WTC11 (cell line): ENCODE measurements around the gene MACROD2. TPM values are rescaled to one million over a fixed set of nuclear protein-coding genes. Genes with fewer than 3 reads are reported as not detected.

ENCODE experiments used
- ATAC-seq: fragments of 200-7000 bp; cut with Tn5 transposase; 2 replicates; pipeline ENCODE4 v1.10.0; 2021; ENCODE audit warnings: mild to moderate bottlenecking, moderate library complexity
- CTCF ChIA-PET: fragments of 300-600 bp; sonication (Branson Sonifier 250); formaldehyde crosslinking; loops from one replicate; lab custom pipeline; 2021; ENCODE audit warnings: antibody characterized with exemption; lab: Charles Lee
- POLR2A ChIA-PET: fragments of 350-600 bp; sonication (Branson Sonifier 250); formaldehyde crosslinking; loops from one replicate; lab custom pipeline; 2021; ENCODE audit warnings: antibody characterized with exemption; lab: Charles Lee
- DNase-seq: peaks from one replicate; pipeline ENCODE4 v3.0.0; 2021; ENCODE audit warnings: low spot score
- H3K27ac Mint-ChIP-seq: 2 replicates; pipeline ENCODE4 v1.8.0; 2021; ENCODE audit warnings: mixed read lengths
- H3K27me3 Mint-ChIP-seq: 2 replicates; pipeline ENCODE4 v1.8.0; 2021; ENCODE audit warnings: low read depth, mild to moderate bottlenecking, moderate library complexity, mixed read lengths
- H3K36me3 Mint-ChIP-seq: 2 replicates; pipeline ENCODE4 v1.8.0; 2021; ENCODE audit warnings: mixed read lengths
- H3K4me1 Mint-ChIP-seq: 2 replicates; pipeline ENCODE4 v1.8.0; 2022; ENCODE audit warnings: mixed read lengths
- H3K4me3 Mint-ChIP-seq: 2 replicates; pipeline ENCODE4 v1.8.0; 2021; ENCODE audit warnings: mild to moderate bottlenecking, moderate library complexity, mixed read lengths
- H3K9me3 Mint-ChIP-seq: 2 replicates; pipeline ENCODE4 v1.8.0; 2021; ENCODE audit warnings: mixed read lengths
- CREM ChIP-seq: sonication (generic); formaldehyde crosslinking; IDR thresholded peaks from 2 replicates; pipeline ENCODE4 v1.8.1; 2022; ENCODE audit warnings: mild to moderate bottlenecking, missing genetic modification reagents, moderate library complexity
- ELF4 ChIP-seq: sonication (generic); formaldehyde crosslinking; IDR thresholded peaks from 2 replicates; pipeline ENCODE4 v1.8.1; 2022; ENCODE audit warnings: low read depth, mild to moderate bottlenecking, moderate library complexity, missing genetic modification reagents
- MXD4 ChIP-seq: fragments of 250-450 bp; sonication (Bioruptor Pico); IDR thresholded peaks from 2 replicates; pipeline ENCODE4 v1.8.0; 2021; ENCODE audit warnings: mild to moderate bottlenecking, moderate library complexity, borderline replicate concordance
- NFATC4 ChIP-seq: fragments of 250-450 bp; sonication (Bioruptor Pico); IDR thresholded peaks from 2 replicates; pipeline ENCODE4 v1.9.0; 2021; ENCODE audit warnings: mild to moderate bottlenecking
- RELA ChIP-seq: sonication (generic); formaldehyde crosslinking; IDR thresholded peaks from 2 replicates; pipeline ENCODE4 v1.8.1; 2022; ENCODE audit warnings: missing genetic modification reagents, mild to moderate bottlenecking, borderline replicate concordance
- TCF7 ChIP-seq: sonication (generic); formaldehyde crosslinking; IDR thresholded peaks from 2 replicates; pipeline ENCODE4 v1.8.0; 2022; ENCODE audit warnings: mild to moderate bottlenecking, low read depth, missing genetic modification reagents, moderate library complexity
- TEAD1 ChIP-seq: sonication (generic); formaldehyde crosslinking; IDR thresholded peaks from 2 replicates; pipeline ENCODE4 v1.8.0; 2022; ENCODE audit warnings: mild to moderate bottlenecking, missing genetic modification reagents
- ZBTB21 ChIP-seq: sonication (generic); formaldehyde crosslinking; IDR thresholded peaks from 2 replicates; pipeline ENCODE4 v1.8.1; 2023; ENCODE audit warnings: mild to moderate bottlenecking, missing genetic modification reagents, borderline replicate concordance
- ZNF423 ChIP-seq: fragments of 250-450 bp; sonication (Bioruptor Pico); IDR thresholded peaks from 2 replicates; pipeline ENCODE4 v2.1.2; 2022; ENCODE audit warnings: mild to moderate bottlenecking, moderate library complexity
- ZNF671 ChIP-seq: fragments of 250-450 bp; sonication (Bioruptor Pico); IDR thresholded peaks from 2 replicates; pipeline ENCODE4 v1.8.0; 2021; ENCODE audit warnings: mild to moderate bottlenecking
- total RNA-seq: library from RNA; stranded (reverse); gene quantifications from 3 replicates; pipeline ENCODE4 v1.2.3, GENCODE V29; 2021
- TF ChIP-seq, protein P1 (sequence below): sonication (generic); formaldehyde crosslinking; IDR thresholded peaks from 2 replicates; pipeline ENCODE4 v1.8.0; 2022; ENCODE audit warnings: mild to moderate bottlenecking, missing genetic modification reagents
- TF ChIP-seq, protein P2 (sequence below): sonication (generic); formaldehyde crosslinking; IDR thresholded peaks from 2 replicates; pipeline ENCODE4 v1.8.1; 2022; ENCODE audit warnings: mild to moderate bottlenecking, moderate library complexity, missing genetic modification reagents
- TF ChIP-seq, protein P3 (sequence below): sonication (generic); formaldehyde crosslinking; IDR thresholded peaks from 2 replicates; pipeline ENCODE4 v1.8.1; 2023; ENCODE audit warnings: mild to moderate bottlenecking, missing genetic modification reagents, moderate library complexity
- TF ChIP-seq, protein P4 (sequence below): sonication (generic); formaldehyde crosslinking; IDR thresholded peaks from 2 replicates; pipeline ENCODE4 v1.8.1; 2023; ENCODE audit warnings: mild to moderate bottlenecking, moderate library complexity, missing genetic modification reagents
- TF ChIP-seq, protein P5 (sequence below): sonication (generic); formaldehyde crosslinking; IDR thresholded peaks from 2 replicates; pipeline ENCODE4 v1.8.1; 2023; ENCODE audit warnings: mild to moderate bottlenecking, missing genetic modification reagents, moderate library complexity
- TF ChIP-seq, protein P6 (sequence below): fragments of 250-450 bp; sonication (Bioruptor Pico); conservative IDR thresholded peaks from 2 replicates; pipeline ENCODE4 v1.9.0; 2021; ENCODE audit warnings: mild to moderate bottlenecking
- TF ChIP-seq, protein P7 (sequence below): sonication (generic); formaldehyde crosslinking; IDR thresholded peaks from 2 replicates; pipeline ENCODE4 v1.8.0; 2022; ENCODE audit warnings: mild to moderate bottlenecking, missing genetic modification reagents
- TF ChIP-seq, protein P8 (sequence below): sonication (generic); formaldehyde crosslinking; IDR thresholded peaks from 2 replicates; pipeline ENCODE4 v1.8.0; 2022; ENCODE audit warnings: mild to moderate bottlenecking, missing genetic modification reagents
- TF ChIP-seq, protein P9 (sequence below): sonication (generic); formaldehyde crosslinking; IDR thresholded peaks from 2 replicates; pipeline ENCODE4 v1.8.1; 2022; ENCODE audit warnings: mild to moderate bottlenecking, missing genetic modification reagents, moderate library complexity, borderline replicate concordance

The MACROD2 gene
- total RNA-seq, 1 experiment from 2014 or later, result 4.1 TPM

DNA sequence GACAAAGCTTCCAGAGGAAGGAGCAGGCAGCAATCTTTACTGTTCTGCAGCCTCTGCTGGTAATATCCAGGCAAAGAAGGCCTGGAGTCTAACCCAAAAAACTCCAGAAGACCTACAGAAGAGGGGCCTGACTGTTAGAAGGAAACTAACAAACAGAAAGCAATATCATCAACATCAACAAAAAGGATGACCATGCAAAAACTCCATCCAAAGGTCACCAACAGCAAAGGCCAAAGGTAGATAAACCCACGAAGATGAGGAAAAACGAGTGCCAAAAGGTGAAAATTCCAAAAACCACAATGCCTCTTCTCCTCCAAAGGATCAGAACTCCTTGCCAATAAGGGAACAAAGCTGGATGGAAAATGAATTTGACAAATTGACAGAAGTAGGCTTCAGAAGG, 811.9 kb downstream of the MACROD2 start:
- CTCF ChIA-PET, result no interaction called here
- peaks cover 53% of the 10 kb centered on the region for H3K9me3 Mint-ChIP-seq
- no peak for ATAC-seq
- no peak for DNase-seq
- H3K27me3 Mint-ChIP-seq, result 0 out of 2 replicates have a peak, but pooled peaks cover 2% of the 10 kb centered on the region
- no peak overlapping the region for H3K4me3 Mint-ChIP-seq
- H3K27ac Mint-ChIP-seq, result no peak overlapping the region
- peaks cover 16% of the 10 kb centered on the region for H3K36me3 Mint-ChIP-seq
- TF ChIP-seq, protein P1, sequence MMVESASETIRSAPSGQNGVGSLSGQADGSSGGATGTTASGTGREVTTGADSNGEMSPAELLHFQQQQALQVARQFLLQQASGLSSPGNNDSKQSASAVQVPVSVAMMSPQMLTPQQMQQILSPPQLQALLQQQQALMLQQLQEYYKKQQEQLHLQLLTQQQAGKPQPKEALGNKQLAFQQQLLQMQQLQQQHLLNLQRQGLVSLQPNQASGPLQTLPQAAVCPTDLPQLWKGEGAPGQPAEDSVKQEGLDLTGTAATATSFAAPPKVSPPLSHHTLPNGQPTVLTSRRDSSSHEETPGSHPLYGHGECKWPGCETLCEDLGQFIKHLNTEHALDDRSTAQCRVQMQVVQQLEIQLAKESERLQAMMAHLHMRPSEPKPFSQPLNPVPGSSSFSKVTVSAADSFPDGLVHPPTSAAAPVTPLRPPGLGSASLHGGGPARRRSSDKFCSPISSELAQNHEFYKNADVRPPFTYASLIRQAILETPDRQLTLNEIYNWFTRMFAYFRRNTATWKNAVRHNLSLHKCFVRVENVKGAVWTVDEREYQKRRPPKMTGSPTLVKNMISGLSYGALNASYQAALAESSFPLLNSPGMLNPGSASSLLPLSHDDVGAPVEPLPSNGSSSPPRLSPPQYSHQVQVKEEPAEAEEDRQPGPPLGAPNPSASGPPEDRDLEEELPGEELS (CRISPR knock-in tag), result no peak
- TF ChIP-seq TCF7, result no peak
- no peak for TF ChIP-seq TEAD1 (CRISPR knock-in tag)
- no peak for TF ChIP-seq ELF4
- TF ChIP-seq, protein P2, sequence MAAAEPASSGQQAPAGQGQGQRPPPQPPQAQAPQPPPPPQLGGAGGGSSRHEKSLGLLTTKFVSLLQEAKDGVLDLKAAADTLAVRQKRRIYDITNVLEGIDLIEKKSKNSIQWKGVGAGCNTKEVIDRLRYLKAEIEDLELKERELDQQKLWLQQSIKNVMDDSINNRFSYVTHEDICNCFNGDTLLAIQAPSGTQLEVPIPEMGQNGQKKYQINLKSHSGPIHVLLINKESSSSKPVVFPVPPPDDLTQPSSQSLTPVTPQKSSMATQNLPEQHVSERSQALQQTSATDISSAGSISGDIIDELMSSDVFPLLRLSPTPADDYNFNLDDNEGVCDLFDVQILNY (CRISPR knock-in tag), result no peak
- TF ChIP-seq NFATC4, result no peak
- TF ChIP-seq, protein P3, sequence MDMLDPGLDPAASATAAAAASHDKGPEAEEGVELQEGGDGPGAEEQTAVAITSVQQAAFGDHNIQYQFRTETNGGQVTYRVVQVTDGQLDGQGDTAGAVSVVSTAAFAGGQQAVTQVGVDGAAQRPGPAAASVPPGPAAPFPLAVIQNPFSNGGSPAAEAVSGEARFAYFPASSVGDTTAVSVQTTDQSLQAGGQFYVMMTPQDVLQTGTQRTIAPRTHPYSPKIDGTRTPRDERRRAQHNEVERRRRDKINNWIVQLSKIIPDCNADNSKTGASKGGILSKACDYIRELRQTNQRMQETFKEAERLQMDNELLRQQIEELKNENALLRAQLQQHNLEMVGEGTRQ (CRISPR knock-in tag), result no peak
- TF ChIP-seq, protein P4, sequence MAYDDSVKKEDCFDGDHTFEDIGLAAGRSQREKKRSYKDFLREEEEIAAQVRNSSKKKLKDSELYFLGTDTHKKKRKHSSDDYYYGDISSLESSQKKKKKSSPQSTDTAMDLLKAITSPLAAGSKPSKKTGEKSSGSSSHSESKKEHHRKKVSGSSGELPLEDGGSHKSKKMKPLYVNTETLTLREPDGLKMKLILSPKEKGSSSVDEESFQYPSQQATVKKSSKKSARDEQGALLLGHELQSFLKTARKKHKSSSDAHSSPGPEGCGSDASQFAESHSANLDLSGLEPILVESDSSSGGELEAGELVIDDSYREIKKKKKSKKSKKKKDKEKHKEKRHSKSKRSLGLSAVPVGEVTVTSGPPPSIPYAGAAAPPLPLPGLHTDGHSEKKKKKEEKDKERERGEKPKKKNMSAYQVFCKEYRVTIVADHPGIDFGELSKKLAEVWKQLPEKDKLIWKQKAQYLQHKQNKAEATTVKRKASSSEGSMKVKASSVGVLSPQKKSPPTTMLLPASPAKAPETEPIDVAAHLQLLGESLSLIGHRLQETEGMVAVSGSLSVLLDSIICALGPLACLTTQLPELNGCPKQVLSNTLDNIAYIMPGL (CRISPR knock-in tag), result no peak
- TF ChIP-seq, protein P5, sequence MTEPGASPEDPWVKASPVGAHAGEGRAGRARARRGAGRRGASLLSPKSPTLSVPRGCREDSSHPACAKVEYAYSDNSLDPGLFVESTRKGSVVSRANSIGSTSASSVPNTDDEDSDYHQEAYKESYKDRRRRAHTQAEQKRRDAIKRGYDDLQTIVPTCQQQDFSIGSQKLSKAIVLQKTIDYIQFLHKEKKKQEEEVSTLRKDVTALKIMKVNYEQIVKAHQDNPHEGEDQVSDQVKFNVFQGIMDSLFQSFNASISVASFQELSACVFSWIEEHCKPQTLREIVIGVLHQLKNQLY (CRISPR knock-in tag), result no peak
- no peak for TF ChIP-seq MXD4
- TF ChIP-seq ZBTB21 (CRISPR knock-in tag), result no peak
- TF ChIP-seq, protein P6, sequence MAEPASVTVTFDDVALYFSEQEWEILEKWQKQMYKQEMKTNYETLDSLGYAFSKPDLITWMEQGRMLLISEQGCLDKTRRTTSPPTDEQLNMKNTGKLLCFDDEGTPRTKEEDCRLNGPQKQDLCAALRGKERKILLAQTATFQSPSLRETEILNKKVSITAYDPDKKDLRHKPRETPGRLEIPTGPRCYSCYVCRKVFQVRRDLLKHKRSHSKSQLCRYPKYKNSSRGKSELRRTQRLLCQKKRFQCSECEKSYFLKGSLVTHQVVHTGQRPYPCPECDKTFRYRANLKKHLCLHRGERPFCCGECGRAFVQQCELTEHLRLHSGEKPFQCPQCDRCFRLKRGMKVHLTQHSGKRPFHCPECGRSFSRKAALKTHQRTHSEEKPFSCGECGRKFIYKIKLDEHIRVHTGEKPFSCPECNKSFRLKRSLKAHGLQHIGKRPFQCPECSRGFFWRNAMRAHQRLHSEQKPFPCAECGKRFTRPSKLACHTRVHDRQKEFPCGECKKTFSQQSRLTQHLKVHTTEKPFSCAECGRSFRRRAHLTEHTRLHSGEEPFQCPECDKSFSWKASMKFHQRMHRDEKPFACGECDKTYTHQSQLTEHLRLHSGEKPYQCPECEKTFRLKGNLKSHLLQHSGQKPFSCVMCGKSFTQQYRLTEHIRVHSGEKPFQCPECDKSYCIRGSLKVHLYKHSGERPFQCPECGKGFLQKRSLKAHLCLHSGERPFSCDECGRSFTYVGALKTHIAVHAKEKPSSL (CRISPR knock-in tag), result no peak
- TF ChIP-seq RELA, result no peak
- no peak for TF ChIP-seq ZNF423 (CRISPR knock-in tag)
- TF ChIP-seq, protein P7, sequence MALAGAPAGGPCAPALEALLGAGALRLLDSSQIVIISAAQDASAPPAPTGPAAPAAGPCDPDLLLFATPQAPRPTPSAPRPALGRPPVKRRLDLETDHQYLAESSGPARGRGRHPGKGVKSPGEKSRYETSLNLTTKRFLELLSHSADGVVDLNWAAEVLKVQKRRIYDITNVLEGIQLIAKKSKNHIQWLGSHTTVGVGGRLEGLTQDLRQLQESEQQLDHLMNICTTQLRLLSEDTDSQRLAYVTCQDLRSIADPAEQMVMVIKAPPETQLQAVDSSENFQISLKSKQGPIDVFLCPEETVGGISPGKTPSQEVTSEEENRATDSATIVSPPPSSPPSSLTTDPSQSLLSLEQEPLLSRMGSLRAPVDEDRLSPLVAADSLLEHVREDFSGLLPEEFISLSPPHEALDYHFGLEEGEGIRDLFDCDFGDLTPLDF (CRISPR knock-in tag), result no peak
- TF ChIP-seq, protein P8, sequence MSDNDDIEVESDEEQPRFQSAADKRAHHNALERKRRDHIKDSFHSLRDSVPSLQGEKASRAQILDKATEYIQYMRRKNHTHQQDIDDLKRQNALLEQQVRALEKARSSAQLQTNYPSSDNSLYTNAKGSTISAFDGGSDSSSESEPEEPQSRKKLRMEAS, result no peak
- no peak for TF ChIP-seq ZNF671 (CRISPR knock-in tag)
- TF ChIP-seq CREM, result no peak
- TF ChIP-seq, protein P9, sequence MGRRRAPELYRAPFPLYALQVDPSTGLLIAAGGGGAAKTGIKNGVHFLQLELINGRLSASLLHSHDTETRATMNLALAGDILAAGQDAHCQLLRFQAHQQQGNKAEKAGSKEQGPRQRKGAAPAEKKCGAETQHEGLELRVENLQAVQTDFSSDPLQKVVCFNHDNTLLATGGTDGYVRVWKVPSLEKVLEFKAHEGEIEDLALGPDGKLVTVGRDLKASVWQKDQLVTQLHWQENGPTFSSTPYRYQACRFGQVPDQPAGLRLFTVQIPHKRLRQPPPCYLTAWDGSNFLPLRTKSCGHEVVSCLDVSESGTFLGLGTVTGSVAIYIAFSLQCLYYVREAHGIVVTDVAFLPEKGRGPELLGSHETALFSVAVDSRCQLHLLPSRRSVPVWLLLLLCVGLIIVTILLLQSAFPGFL, result no peak
- H3K4me1 Mint-ChIP-seq, result no peaks in the 10 kb centered on the region
- POLR2A ChIA-PET, result no interaction called here
